ENCODE results near the gene ZXDC.

ZXDC gene

DNA sequence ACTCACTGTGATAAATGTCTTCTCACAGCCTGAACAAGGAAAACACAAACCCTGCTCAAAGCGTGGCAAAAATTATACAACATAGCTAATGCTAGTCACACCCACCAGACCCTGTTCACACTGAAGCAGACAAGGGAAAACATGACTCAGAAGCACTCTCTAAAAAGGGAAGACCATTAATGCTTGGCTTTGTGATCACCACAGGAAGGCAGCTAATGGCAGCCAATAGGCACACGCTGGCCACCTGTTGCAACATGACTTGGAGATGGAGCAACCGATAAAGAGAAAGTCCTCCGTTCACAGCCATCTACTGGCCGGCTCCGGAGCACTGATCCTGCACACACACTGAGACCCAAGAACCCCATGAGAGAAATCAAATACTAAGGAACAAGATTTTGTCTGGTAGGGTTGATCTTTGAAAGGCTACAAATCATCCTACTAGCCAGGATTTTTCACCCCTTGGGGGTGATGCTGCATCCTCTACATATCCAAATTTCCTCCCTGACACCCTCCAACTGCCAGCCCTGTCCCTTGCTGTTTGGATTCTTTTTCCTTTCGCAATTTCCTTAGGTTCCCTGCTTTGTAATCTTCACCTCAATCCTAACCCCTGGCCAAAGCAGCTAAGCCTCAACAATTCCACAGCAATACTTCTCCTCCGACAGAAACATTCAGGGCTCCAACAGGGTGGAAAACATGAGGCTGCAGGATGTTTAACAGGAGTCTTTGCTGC, 3.2 kb downstream of the ZXDC start:
- no peak for DNase-seq

GRCh38 chr3:126469479-126469878, 6.2 kb downstream of the ZXDC start:
- DNase-seq = no peak

GRCh38 chr3:126468028-126468891, 7.4 kb downstream of the ZXDC start:
- DNase-seq = no peak

- DNase-seq = no peak
Measured at GRCh38 chr3:126467611-126467955, 8.1 kb downstream of the ZXDC start.

DNA sequence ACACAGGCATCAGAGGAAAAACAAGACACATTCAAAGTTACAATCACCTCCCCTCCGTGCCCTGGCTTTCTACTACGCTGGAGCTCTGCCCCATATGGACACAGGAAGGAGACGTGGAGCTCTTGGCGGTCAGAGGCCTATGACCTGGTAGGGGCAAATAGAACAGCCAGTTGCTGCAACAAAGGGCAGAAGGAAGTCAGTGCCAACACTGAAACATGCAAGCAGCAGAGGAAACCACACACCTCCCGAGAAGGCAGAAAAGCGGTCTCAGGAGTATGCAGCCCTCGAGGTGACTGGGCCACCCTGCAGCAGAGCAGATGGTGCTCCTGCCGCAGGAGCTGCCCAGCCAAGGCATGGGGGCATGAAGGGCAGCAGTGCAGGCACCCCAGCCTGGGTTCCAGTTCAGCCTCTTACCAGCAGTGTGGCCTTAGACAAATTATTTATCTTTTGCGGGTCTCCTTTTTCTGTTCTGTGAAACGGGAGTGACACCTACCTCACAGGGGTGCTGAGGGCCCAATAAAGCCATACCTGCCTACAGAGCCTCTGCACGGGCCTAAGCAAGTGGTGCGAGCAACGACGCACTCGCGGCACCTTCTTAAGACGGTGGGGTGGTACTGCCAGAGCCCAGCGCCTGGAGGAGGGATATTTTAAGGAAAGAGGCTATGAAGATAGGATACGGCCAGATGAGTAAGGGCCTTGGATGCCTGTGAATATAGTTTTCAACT, 8.6 kb downstream of the ZXDC start:
- no peak for DNase-seq

DNA sequence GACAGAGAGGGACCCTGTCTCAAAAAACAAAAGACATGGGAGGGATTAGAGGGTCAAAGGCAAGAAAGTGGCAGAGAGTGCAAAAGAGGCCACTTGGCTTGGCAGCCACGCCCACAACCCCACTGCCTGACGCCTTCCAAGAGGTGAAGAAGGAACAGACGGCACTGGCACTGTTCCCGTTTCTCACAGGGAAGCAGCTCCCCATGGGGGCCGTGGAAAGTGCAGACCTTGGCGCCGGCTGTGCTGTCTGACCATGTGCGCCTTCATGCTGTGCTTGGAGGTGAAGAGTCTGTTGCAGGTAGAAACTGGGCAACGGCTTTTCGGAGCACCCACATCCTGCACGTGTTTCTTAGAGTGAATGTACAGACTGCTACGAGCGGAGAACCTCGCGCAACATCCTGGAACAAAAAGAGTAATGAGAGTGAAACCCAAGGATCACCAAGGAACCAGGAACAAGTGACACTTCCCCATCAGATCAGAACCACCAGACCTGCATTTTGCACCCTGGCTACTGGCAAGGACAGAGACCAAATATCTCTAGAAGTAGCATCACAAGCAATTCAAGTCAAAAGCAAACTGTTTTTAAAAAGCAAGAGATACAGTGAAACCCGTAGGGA, 9.7 kb downstream of the ZXDC start:
- no peak for DNase-seq

DNA sequence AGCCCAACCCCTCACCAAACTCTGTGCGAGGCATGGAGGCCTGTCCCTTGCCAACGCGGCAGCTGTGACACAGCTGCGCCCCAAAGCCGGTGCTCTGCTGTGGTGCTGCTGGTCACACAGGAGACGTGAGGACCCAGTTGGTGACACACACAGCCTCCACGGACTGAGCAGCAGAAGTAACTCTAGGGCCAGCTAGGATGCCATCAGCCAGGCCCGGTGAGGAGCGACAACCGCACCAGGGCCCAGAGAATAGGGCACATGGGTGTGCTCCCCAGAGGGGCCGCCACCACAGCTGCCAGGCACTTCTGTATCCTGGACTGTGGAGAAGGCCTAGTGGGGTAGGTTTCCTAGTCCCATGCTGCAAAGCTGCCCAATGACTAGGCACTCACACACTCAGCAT, 10.7 kb downstream of the ZXDC start:
- no peak for DNase-seq

- no peak for DNase-seq
Measured at GRCh38 chr3:126464494-126464893, 11.2 kb downstream of the ZXDC start.

- no peak for DNase-seq
Measured at GRCh38 chr3:126464093-126464492, 11.6 kb downstream of the ZXDC start.

- no peak for DNase-seq
Measured at GRCh38 chr3:126463521-126463920, 12.2 kb downstream of the ZXDC start.

DNA sequence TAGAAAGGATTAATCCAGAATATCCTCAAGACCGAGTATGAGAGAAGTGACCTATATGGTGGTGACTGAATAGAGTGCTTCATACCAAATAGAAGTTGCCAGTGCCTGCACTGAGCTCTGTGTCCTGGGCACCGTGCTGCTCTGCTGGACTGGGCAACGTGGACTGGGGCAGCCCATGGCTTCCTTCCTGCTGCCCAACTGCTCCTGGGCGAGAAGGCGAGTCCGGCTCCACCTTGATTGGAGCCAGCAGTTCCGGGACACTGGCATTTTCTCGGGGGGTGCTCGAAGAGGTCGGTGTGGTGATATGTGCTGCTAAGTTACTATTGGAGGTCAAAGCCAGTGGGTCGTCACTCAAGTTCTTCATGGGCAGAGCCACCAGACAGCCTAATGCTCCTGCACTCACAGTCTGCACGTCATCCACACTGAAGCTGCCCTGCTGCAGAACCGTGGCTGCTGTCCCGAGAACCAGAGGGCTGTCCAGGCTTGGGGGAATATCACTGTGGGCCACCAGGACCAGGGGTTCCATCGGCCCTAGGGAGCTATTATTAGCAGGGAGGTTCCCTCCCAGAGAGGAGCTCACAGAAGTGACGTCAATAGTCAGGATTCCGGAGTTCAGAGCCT, 14.1 kb downstream of the ZXDC start:
- DNase-seq = no peak

DNA sequence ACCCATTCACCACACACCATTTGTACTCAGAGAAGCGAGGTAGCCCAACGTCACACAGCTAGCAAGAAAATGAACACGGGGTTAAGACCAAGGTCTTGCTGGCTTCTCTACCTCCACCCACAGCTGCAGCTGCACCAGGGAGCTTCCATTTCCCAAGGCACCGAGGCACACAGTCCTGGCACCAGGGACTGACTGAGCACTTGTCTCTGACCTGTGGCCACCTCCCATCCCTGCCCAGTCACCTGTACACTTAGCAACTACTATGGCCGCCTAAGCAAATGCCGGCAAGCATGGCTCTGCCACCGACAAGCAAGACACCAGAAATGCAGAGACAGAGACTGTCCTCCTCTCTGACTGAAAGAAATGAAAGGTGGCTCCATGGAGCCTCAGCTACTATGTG, 15.3 kb downstream of the ZXDC start:
- no peak for DNase-seq

- no peak for DNase-seq
Measured at GRCh38 chr3:126459763-126460127, 15.9 kb downstream of the ZXDC start.

DNA sequence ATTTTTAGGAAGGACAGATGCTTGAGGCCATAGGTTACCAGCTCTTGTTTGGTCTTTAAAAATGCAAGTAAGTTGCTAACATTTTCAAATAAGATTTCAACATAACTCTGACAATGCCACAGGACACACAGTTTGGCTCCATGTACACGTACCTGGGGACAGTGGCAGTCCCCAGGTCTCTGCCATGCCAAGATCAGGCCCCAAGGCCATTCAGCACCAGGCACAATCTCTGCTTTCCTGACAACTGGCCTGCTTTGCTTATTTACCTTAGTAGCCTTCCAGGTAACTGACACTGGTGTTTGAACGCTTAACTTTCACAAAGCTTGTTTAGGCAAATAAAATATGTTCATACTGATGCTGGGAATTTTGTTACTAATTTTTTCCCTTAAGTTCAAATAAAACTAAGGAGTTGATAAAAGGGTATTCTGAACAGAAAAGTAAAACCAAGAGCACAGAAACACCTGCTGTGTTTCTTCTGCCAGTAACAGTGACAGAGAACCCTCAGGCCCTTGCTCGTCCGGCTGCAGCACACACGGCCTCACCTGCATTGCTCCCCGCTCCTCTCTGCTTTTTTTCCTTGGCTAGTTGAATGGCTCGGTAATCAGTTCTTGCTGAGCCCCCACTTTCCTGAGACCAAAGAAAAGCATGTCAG, 16.5 kb downstream of the ZXDC start:
- DNase-seq = no peak

DNA sequence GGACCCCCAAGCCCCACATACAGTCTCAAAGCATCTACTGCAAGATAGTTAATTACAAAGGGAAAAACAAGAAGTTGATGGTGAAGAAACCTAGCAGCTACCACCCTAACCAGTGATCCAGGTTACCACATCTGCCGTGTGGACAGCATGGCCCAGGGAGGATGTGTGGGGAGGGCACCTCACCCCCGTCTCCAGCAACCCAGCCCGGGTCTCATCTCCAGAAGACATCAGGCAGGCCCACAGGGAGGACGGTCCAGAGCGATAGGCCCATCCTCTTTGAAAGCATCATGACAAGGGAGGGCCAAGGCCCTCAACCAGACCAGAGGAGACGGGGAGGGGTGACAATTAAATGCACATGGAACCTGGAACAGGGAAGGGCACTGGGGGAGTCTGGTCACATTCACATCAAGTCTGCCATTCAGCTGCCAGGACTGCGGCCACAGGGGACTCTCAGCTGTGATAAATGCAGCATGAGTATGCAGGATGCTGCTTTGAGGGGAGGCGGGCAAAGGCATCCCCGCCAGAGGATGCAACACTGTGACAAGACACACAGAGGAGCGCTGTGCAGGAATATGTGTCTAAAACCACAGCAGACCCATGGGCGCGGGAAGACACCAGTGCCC, 18.8 kb downstream of the ZXDC start:
- DNase-seq = no peak

DNA sequence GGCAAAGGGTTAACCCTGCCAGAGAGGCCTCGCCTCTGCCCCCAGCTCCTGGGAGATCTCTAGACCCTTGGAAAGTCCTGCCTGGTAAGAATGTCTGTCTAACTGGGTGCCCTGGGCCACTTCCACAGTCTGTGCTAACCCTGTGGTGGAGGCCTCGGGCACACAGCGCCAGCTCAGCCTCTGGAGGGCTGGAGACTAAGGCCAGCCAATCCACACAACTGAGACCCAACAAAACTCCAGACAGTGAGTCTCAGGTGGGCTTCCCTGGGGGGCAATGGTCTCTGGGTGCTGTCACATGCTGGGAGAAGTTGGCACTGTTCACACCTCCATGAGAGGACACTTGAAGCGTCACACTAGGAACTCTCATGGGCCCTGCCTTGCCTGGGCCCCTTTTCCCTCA, 19.5 kb downstream of the ZXDC start:
- no peak for DNase-seq

DNA sequence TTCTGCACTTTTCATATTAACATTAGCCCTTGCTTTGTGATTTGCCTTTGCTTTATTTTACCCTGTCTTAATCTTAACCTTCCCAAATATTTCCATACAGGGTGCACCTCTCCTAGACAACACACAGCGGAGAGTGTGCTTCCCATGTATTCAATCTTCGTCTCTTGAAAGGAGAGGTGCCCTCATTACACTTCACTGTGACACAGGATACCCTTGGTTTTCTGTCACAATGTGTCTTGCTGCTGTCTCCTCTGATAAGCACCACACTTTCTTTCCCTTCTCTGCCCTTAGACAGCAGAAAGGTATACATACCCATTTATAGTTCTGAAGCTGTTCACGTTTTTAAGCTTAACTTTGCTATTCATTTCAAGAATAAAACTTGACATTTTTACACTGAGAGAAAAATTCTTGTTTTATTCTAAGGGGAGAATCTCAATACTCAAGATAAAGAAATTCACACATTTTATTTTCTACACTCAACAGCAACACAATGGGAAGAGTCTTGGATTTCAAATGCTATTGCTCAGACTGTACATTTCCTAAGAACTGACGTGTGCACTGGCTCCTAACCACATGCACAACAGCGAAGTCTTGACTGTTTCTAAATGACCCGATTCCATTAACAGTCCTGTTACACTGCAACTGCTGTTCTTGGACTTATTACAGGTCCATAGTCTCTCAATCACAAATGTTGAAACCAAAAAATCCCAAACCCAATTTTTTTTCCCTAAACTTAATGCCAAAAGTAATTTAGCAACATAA, 21.1 kb downstream of the ZXDC start:
- DNase-seq = no peak

GRCh38 chr3:126454025-126454424, 21.7 kb downstream of the ZXDC start:
- no peak for DNase-seq

DNA sequence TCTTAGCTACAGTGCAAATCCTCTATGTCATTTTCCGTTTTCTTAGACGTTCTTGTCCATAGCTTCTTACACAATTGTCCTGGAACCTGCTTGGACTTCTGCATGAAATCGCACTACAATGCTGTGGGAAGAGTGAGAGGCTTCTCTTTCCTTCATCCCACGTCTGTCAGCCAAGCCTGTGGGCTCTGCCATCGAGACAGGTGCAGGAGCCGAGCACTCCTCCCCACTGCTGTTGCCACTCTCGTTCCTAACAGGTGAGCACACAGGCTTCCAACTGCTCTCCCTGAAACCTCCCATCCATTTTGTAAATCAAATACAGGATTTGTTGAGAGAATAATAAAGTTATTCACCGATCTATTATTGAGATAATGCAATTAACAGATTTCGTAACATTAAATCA, 23.5 kb downstream of the ZXDC start:
- no peak for DNase-seq

- no peak for DNase-seq
Measured at GRCh38 chr3:126451511-126451910, 24.2 kb downstream of the ZXDC start.

GRCh38 chr3:126450744-126451143, 24.9 kb downstream of the ZXDC start:
- no peak for DNase-seq

All from T1000 (cell line).